ENCODE measurements around the gene PLSCR4. TPM values are rescaled to one million over a fixed set of nuclear protein-coding genes. Genes with fewer than 3 reads are reported as not detected.

PLSCR4 gene
- polyA plus RNA-seq, 1 of the 3 experiments (the other 2 are of a cell fraction) = 0.05 TPM

- no peak overlapping the region for H3K27ac ChIP-seq (ENCODE audit: low read depth in 2 of 2, low read length in 1 of 2)
- no peaks in the 10 kb centered on the region for H3F3A ChIP-seq (replicated peaks; ENCODE audit: insufficient read depth)
- H3K9ac ChIP-seq = no peak overlapping the region
- no peak overlapping the region for H3K4me3 ChIP-seq (ENCODE audit: low read depth in 2 of 2, low read length in 1 of 2)
- H3K9me3 ChIP-seq = no peaks in the 10 kb centered on the region
- TF ChIP-seq USF1 (IDR thresholded peaks at IDR 0.05; ENCODE audit: borderline replicate concordance, low read depth) (no peak), EZH2phosphoT487 (IDR thresholded peaks at IDR 0.05; ENCODE audit: borderline replicate concordance, low read depth) (no peak), MXI1 (IDR thresholded peaks at IDR 0.05; ENCODE audit: low read depth, low read length) (no peak), RFX5 (IDR thresholded peaks at IDR 0.05; ENCODE audit: low read length) (no peak), NRF1 (IDR thresholded peaks at IDR 0.05; ENCODE audit: low read depth, low read length) (no peak), SIN3A (IDR thresholded peaks at IDR 0.05; ENCODE audit: borderline replicate concordance, low read depth, low read length) (no peak)
- no peaks in the 10 kb centered on the region for H3K36me3 ChIP-seq (replicated peaks in 1 of 2; ENCODE audit: control insufficient read depth in 1 of 2, insufficient read depth in 2 of 2, low read length in 1 of 2)
- 18% methylated on average over 1 of the region's 1 CpG for WGBS (ENCODE audit: low lambda C conversion rate)
- H2AFZ ChIP-seq (ENCODE audit: low read depth) = no peak overlapping the region
- POLR2A ChIA-PET = no interaction called here
- no peaks in the 10 kb centered on the region for H3K79me2 ChIP-seq (ENCODE audit: insufficient read depth)
- no peaks in the 10 kb centered on the region for H3K4me1 ChIP-seq (ENCODE audit: control insufficient read depth in 1 of 2, insufficient read depth in 2 of 2, low read depth in 1 of 2, low read length in 1 of 2)
- H4K20me1 ChIP-seq (ENCODE audit: insufficient read depth) = no peaks in the 10 kb centered on the region
- CTCF ChIA-PET = no interaction called here
- H3K4me2 ChIP-seq = no peak overlapping the region
- H3K9me2 ChIP-seq = no peaks in the 10 kb centered on the region; the same call in 1 of the 2 replicates
- DNase-seq = no peak
- peaks cover 11% of the 10 kb centered on the region; the same call in 1 of the 2 replicates for H3K27me3 ChIP-seq (ENCODE audit: insufficient read depth)
Measured at GRCh38 chr3:146145642-146146041, 105.3 kb downstream of the PLSCR4 start.

DNA sequence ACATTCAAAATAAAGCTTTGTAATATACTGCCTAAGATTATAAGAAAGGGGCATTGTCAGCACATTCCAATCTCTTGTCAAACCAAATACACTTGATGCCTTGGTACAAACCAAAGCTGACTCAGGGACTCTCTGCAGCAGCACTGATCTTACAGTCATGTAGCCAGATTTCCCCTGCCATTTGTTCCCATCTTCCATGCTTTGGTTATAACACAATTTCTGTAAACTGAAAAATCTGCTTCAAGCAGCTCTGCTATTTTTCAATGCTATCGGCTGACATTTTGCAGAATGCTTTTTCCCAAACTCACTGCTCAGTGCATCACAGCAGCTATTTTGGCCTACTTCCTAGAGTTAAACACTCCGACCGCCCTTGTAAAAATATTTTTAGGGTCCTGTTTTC is 108.1 kb downstream of the PLSCR4 start:
- no peaks in the 10 kb centered on the region for H3K9me3 ChIP-seq
- no peaks in the 10 kb centered on the region for H3K36me3 ChIP-seq (replicated peaks in 1 of 2; ENCODE audit: control insufficient read depth in 1 of 2, insufficient read depth in 2 of 2, low read length in 1 of 2)
- H2AFZ ChIP-seq (ENCODE audit: low read depth) = no peak overlapping the region
- DNase-seq = no peak
- no peak overlapping the region for H3K4me3 ChIP-seq (ENCODE audit: low read depth in 2 of 2, low read length in 1 of 2)
- no peaks in the 10 kb centered on the region; the same call in 1 of the 2 replicates for H3K9me2 ChIP-seq
- H3K4me2 ChIP-seq = no peak overlapping the region
- H3K27ac ChIP-seq (ENCODE audit: low read depth in 2 of 2, low read length in 1 of 2) = no peak overlapping the region
- POLR2A ChIA-PET = no interaction called here
- H3K27me3 ChIP-seq (ENCODE audit: insufficient read depth) = peaks cover 11% of the 10 kb centered on the region; the same call in 1 of the 2 replicates
- no peaks in the 10 kb centered on the region for H3F3A ChIP-seq (replicated peaks; ENCODE audit: insufficient read depth)
- no peaks in the 10 kb centered on the region for H3K4me1 ChIP-seq (ENCODE audit: control insufficient read depth in 1 of 2, insufficient read depth in 2 of 2, low read depth in 1 of 2, low read length in 1 of 2)
- 17% methylated on average over 3 of the region's 3 CpGs for WGBS (ENCODE audit: low lambda C conversion rate)
- H3K79me2 ChIP-seq (ENCODE audit: insufficient read depth) = no peaks in the 10 kb centered on the region
- no peak overlapping the region for H3K9ac ChIP-seq
- no peaks in the 10 kb centered on the region for H4K20me1 ChIP-seq (ENCODE audit: insufficient read depth)
- CTCF ChIA-PET = no interaction called here
- TF ChIP-seq RCOR1 (IDR thresholded peaks at IDR 0.05; ENCODE audit: low read length) (no peak), TCF12 (IDR thresholded peaks at IDR 0.05) (no peak), PBX3 (IDR thresholded peaks at IDR 0.05) (no peak), FOXM1 (IDR thresholded peaks at IDR 0.05; ENCODE audit: low read depth) (no peak), FOSL2 (IDR thresholded peaks at IDR 0.05; ENCODE audit: borderline replicate concordance, low read depth) (no peak)

Other genes with a start within 250 kb of the PLSCR4 start
- gene PLOD2, start 89.9 kb downstream of the PLSCR4 start, polyA plus RNA-seq (2012; rRNA removed) = 0.58 and 0.93 TPM in 2 replicates
- not detected in 2 replicates for gene PLSCR2, start 218.5 kb upstream of the PLSCR4 start, polyA plus RNA-seq (2012; rRNA removed)